Measurements from ENCODE around the gene TCF7. TPM values are rescaled to one million over a fixed set of nuclear protein-coding genes. Genes with fewer than 3 reads are reported as not detected.

The TCF7 gene
- total RNA-seq, 2 experiments from 2014 or later, result 7.0 to 7.9 TPM

- CTCF ChIA-PET, result interaction anchor here (1.4 to 24.2 kb wide), 6 partner anchors 9 to 456 kb away, joined by 3 to 430 read pairs (median 6); no protein-coding TSS in a partner anchor
Measured at GRCh38 chr5:134131578-134132350, 17.3 kb downstream of the TCF7 start.

GRCh38 chr5:134132372-134133187, 18.1 kb downstream of the TCF7 start:
- ATAC-seq (peak; percentile 64), DNase-seq (peak; percentile 83)
- H3K9me3 Mint-ChIP-seq (ENCODE audit: low read depth), result no peaks in the 10 kb centered on the region
- peak overlapping the region; percentile 30 for H3K27ac Mint-ChIP-seq
- H3K4me3 Mint-ChIP-seq, result no peak overlapping the region
- peaks cover 19% of the 10 kb centered on the region for H3K36me3 Mint-ChIP-seq
- peaks cover 63% of the 10 kb centered on the region for H3K4me1 Mint-ChIP-seq
- peaks cover 57% of the 10 kb centered on the region for H3K27me3 Mint-ChIP-seq
- CTCF ChIA-PET, result interaction anchor here (1.4 to 24.2 kb wide), 6 partner anchors 9 to 455 kb away, joined by 3 to 430 read pairs (median 6); no protein-coding TSS in a partner anchor

More at GRCh38 chr5:134131578-134132350, 17.3 kb downstream of the TCF7 start:
- H3K9me3 Mint-ChIP-seq (ENCODE audit: low read depth), result no peaks in the 10 kb centered on the region
- H3K36me3 Mint-ChIP-seq, result peaks cover 19% of the 10 kb centered on the region
- DNase-seq (no peak), ATAC-seq (peak; percentile 1)
- H3K4me3 Mint-ChIP-seq, result no peak overlapping the region
- H3K27ac Mint-ChIP-seq, result peak overlapping the region; percentile 30
- peaks cover 60% of the 10 kb centered on the region for H3K4me1 Mint-ChIP-seq
- peaks cover 62% of the 10 kb centered on the region for H3K27me3 Mint-ChIP-seq

GRCh38 chr5:134133188-134133994, 18.9 kb downstream of the TCF7 start:
- ATAC-seq (peak; percentile 18), DNase-seq (no peak)
- H3K27ac Mint-ChIP-seq, result peak overlapping the region; percentile 18
- H3K36me3 Mint-ChIP-seq, result peaks cover 19% of the 10 kb centered on the region
- no peak overlapping the region for H3K4me3 Mint-ChIP-seq
- H3K4me1 Mint-ChIP-seq, result peaks cover 66% of the 10 kb centered on the region
- H3K27me3 Mint-ChIP-seq, result peaks cover 49% of the 10 kb centered on the region
- CTCF ChIA-PET, result interaction anchor here (0.6 to 24.2 kb wide), 10 partner anchors 8 to 528 kb away, joined by 3 to 430 read pairs (median 4); no protein-coding TSS in a partner anchor
- H3K9me3 Mint-ChIP-seq (ENCODE audit: low read depth), result no peaks in the 10 kb centered on the region

- DNase-seq (no peak), ATAC-seq (no peak)
- no peak overlapping the region for H3K4me3 Mint-ChIP-seq
- H3K27ac Mint-ChIP-seq, result no peak overlapping the region
- no peaks in the 10 kb centered on the region for H3K9me3 Mint-ChIP-seq (ENCODE audit: low read depth)
- peaks cover 67% of the 10 kb centered on the region for H3K4me1 Mint-ChIP-seq
- H3K36me3 Mint-ChIP-seq, result peaks cover 19% of the 10 kb centered on the region
- H3K27me3 Mint-ChIP-seq, result peaks cover 43% of the 10 kb centered on the region
- CTCF ChIA-PET, result interaction anchor here (0.6 to 24.2 kb wide), 8 partner anchors 21 to 527 kb away, joined by 3 to 430 read pairs (median 3); no protein-coding TSS in a partner anchor
Measured at GRCh38 chr5:134133995-134134541, 19.6 kb downstream of the TCF7 start.

GRCh38 chr5:134135091-134135655, 20.7 kb downstream of the TCF7 start:
- H3K27ac Mint-ChIP-seq, result no peak overlapping the region
- H3K4me3 Mint-ChIP-seq, result no peak overlapping the region
- H3K9me3 Mint-ChIP-seq (ENCODE audit: low read depth), result no peaks in the 10 kb centered on the region
- peaks cover 34% of the 10 kb centered on the region for H3K27me3 Mint-ChIP-seq
- CTCF ChIA-PET, result interaction anchor here (1.6 to 24.2 kb wide), 3 partner anchors 32 to 96 kb away, joined by 3 to 430 read pairs (median 24); no protein-coding TSS in a partner anchor
- no peak for ATAC-seq
- DNase-seq, result no peak
- peaks cover 63% of the 10 kb centered on the region for H3K4me1 Mint-ChIP-seq
- peaks cover 22% of the 10 kb centered on the region for H3K36me3 Mint-ChIP-seq

- Mint-ChIP-seq H3K27ac (no peak overlapping the region), H3K36me3 (peaks cover 19% of the 10 kb centered on the region)
- DNase-seq, result no peak
Measured at GRCh38 chr5:134136221-134136631, 21.7 kb downstream of the TCF7 start.

GRCh38 chr5:134136771-134137170, 22.3 kb downstream of the TCF7 start:
- no peak overlapping the region for H3K4me3 Mint-ChIP-seq
- H3K9me3 Mint-ChIP-seq (ENCODE audit: low read depth), result no peaks in the 10 kb centered on the region
- CTCF ChIA-PET, result interaction anchor here (1.3 to 24.2 kb wide), 5 partner anchors 8 to 97 kb away, joined by 3 to 430 read pairs (median 43); no protein-coding TSS in a partner anchor
- H3K27me3 Mint-ChIP-seq, result peaks cover 21% of the 10 kb centered on the region
- H3K4me1 Mint-ChIP-seq, result peaks cover 53% of the 10 kb centered on the region
- peaks cover 21% of the 10 kb centered on the region for H3K36me3 Mint-ChIP-seq
- H3K27ac Mint-ChIP-seq, result no peak overlapping the region
- DNase-seq (peak; percentile 37), ATAC-seq (no peak)

More at GRCh38 chr5:134136221-134136631, 21.7 kb downstream of the TCF7 start:
- ATAC-seq, result no peak
- CTCF ChIA-PET, result interaction anchor here (3.9 to 24.2 kb wide), 2 partner anchors 36 to 97 kb away, joined by 24 to 430 read pairs; no protein-coding TSS in a partner anchor
- Mint-ChIP-seq H3K4me3 (no peak overlapping the region), H3K27me3 (peaks cover 25% of the 10 kb centered on the region), H3K9me3 (ENCODE audit: low read depth) (no peaks in the 10 kb centered on the region), H3K4me1 (peaks cover 59% of the 10 kb centered on the region)

GRCh38 chr5:134138416-134139376, 24.2 kb downstream of the TCF7 start:
- peak; percentile 76 for ATAC-seq
- Mint-ChIP-seq H3K9me3 (ENCODE audit: low read depth) (no peaks in the 10 kb centered on the region), H3K36me3 (peaks cover 23% of the 10 kb centered on the region), H3K27ac (no peak overlapping the region), H3K4me1 (peaks cover 37% of the 10 kb centered on the region), H3K27me3 (peaks cover 19% of the 10 kb centered on the region), H3K4me3 (no peak overlapping the region)
- CTCF ChIA-PET, result interaction anchor here (0.8 to 24.2 kb wide), 10 partner anchors 8 to 99 kb away, joined by 3 to 430 read pairs (median 4); no protein-coding TSS in a partner anchor
- DNase-seq, result peak; percentile 84

- peaks cover 37% of the 10 kb centered on the region for H3K4me1 Mint-ChIP-seq
- H3K27ac Mint-ChIP-seq, result no peak overlapping the region
- H3K4me3 Mint-ChIP-seq, result no peak overlapping the region
- H3K36me3 Mint-ChIP-seq, result peaks cover 22% of the 10 kb centered on the region
- peaks cover 19% of the 10 kb centered on the region for H3K27me3 Mint-ChIP-seq
- CTCF ChIA-PET, result interaction anchor here (0.8 to 24.2 kb wide), 11 partner anchors 9 to 100 kb away, joined by 3 to 430 read pairs (median 4); partner anchors contain the start of gene TCF7
- DNase-seq (peak; percentile 33), ATAC-seq (no peak)
- no peaks in the 10 kb centered on the region for H3K9me3 Mint-ChIP-seq (ENCODE audit: low read depth)
Measured at GRCh38 chr5:134139377-134139851, 24.9 kb downstream of the TCF7 start.

GRCh38 chr5:134139891-134140469, 25.5 kb downstream of the TCF7 start:
- CTCF ChIA-PET, result interaction anchor here (0.7 to 24.2 kb wide), 21 partner anchors 9 to 447 kb away, joined by 3 to 430 read pairs (median 4); partner anchors contain the start of gene TCF7
- DNase-seq (peak; percentile 31), ATAC-seq (no peak)
- Mint-ChIP-seq H3K4me3 (no peak overlapping the region), H3K27ac (no peak overlapping the region), H3K9me3 (ENCODE audit: low read depth) (no peaks in the 10 kb centered on the region), H3K27me3 (peaks cover 15% of the 10 kb centered on the region), H3K36me3 (peaks cover 22% of the 10 kb centered on the region), H3K4me1 (peaks cover 37% of the 10 kb centered on the region)

Measured in activated CD8-positive, alpha-beta memory T cell treated with anti-CD3 and anti-CD28 coated beads, Interleukin-2, amount 10 ng/mL, durations not matched to agents 7 days and 5 days (primary cell).